ENCODE data around the gene GPR37L1.

GRCh38 chr1:202126426-202126825 lies 3.7 kb downstream of the GPR37L1 start:
- TF ChIP-seq CTCF (IDR thresholded peaks at IDR 0.05) (no peak), POLR2A (IDR thresholded peaks at IDR 0.05) (no peak)
